Activated CD4-positive, alpha-beta T cell treated with anti-CD3 and anti-CD28 coated beads for 36 hours (primary cell): ENCODE measurements around the gene GTSF1L. TPM values are rescaled to one million over a fixed set of nuclear protein-coding genes. Genes with fewer than 3 reads are reported as not detected.

Experiments
- ATAC-seq: fragments of 200-7000 bp; cut with Tn5 transposase; one replicate; pipeline ENCODE4 v1.10.0; 2021; ENCODE audit warnings: mild to moderate bottlenecking, moderate library complexity
- CTCF ChIA-PET: fragments of 350-600 bp; sonication (Branson Sonifier 250); formaldehyde crosslinking; loops from one replicate; lab custom pipeline; 2021; ENCODE audit warnings: antibody characterized with exemption; lab: Charles Lee
- POLR2A ChIA-PET: fragments of 350-600 bp; sonication (Branson Sonifier 250); formaldehyde crosslinking; loops from one replicate; lab custom pipeline; 2021; ENCODE audit warnings: antibody characterized with exemption, inconsistent platforms; lab: Charles Lee
- DNase-seq: peaks from one replicate; pipeline ENCODE4 v3.0.0-alpha.2; 2020
- H3K27ac Mint-ChIP-seq: one replicate; pipeline ENCODE4 v1.8.0; 2021; ENCODE audit warnings: mixed read lengths
- H3K27me3 Mint-ChIP-seq: one replicate; pipeline ENCODE4 v1.8.0; 2021; ENCODE audit warnings: mixed read lengths
- H3K36me3 Mint-ChIP-seq: one replicate; pipeline ENCODE4 v1.8.0; 2021; ENCODE audit warnings: low read depth, mixed read lengths
- H3K4me1 Mint-ChIP-seq: one replicate; pipeline ENCODE4 v1.8.0; 2021; ENCODE audit warnings: mixed read lengths
- H3K4me3 Mint-ChIP-seq: one replicate; pipeline ENCODE4 v1.8.0; 2021; ENCODE audit warnings: mild to moderate bottlenecking, moderate library complexity, mixed read lengths
- H3K9me3 Mint-ChIP-seq: one replicate; pipeline ENCODE4 v1.8.0; 2021; ENCODE audit warnings: low read depth, mixed read lengths
- intact Hi-C, 2 experiments: fragments of 100-400 bp; cut with DNase I in 1 of 2; cut with micrococcal nuclease in 1 of 2; formaldehyde crosslinking; loops; one replicate each; pipeline versions ENCODE4 v1.14.2 to v1.15.1; 2022 to 2024; cut with DNase I, micrococcal nuclease
- total RNA-seq, 2 experiments: library from RNA; stranded (reverse); gene quantifications; one replicate each; pipeline ENCODE4 v1.2.3, GENCODE V29; 2021

GTSF1L gene
- under 1 TPM in 1 of 2 experiments, not detected in 1; 0.23 TPM for total RNA-seq

GRCh38 chr20:43726811-43727338 is at the start of gene GTSF1L:
Gene GTSF1L (minus strand): TSS chr20:43727002. CDS start chr20:43726694, 308 bp downstream.
- ChIA-PET POLR2A (interaction anchor here (0.5 kb wide), 1 partner anchor 153 kb away, joined by 5 read pairs; no protein-coding TSS in a partner anchor), CTCF (no interaction called here)
- H3K36me3 Mint-ChIP-seq: no peaks in the 10 kb centered on the region
- peaks cover 36% of the 10 kb centered on the region for H3K4me1 Mint-ChIP-seq
- intact Hi-C loops: no loop called here
- no peak within 1 kb of the TSS for H3K27ac Mint-ChIP-seq
- no peak for ATAC-seq
- H3K9me3 Mint-ChIP-seq: peaks cover 3% of the 10 kb centered on the region
- H3K27me3 Mint-ChIP-seq: no peaks in the 10 kb centered on the region
- no peak within 1 kb of the TSS for H3K4me3 Mint-ChIP-seq
- DNase-seq: no peak

DNA sequence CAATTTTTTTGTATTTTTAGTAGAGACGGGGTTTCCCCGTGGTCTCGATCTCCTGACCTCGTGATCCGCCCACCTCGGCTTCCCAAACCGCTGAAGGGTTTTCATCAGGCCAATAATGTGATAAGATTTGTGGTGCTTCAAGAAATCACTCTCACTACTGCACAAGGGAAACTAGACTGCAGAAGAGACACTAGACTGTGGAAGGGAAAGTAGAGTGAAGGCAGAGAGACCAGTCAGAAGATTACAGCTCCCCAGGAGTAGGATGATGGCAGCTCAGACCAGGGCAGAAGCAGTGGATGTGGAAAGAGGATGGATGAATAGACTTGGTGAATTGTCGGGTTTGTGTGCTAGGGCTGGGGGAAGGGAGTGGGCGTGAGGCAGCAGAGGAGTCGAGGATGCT is 48.0 kb upstream of the GTSF1L start:
- ATAC-seq (peak; percentile 58), DNase-seq (peak; percentile 24)
- POLR2A ChIA-PET: no interaction called here
- peaks cover 3% of the 10 kb centered on the region for H3K4me1 Mint-ChIP-seq
- peaks cover 2% of the 10 kb centered on the region for H3K36me3 Mint-ChIP-seq
- no peak overlapping the region for H3K4me3 Mint-ChIP-seq
- peaks cover 15% of the 10 kb centered on the region for H3K27me3 Mint-ChIP-seq
- peaks cover 9% of the 10 kb centered on the region for H3K9me3 Mint-ChIP-seq
- H3K27ac Mint-ChIP-seq: no peak overlapping the region
- CTCF ChIA-PET: no interaction called here
- intact Hi-C loops: no loop called here

- ChIA-PET POLR2A (no interaction called here), CTCF (no interaction called here)
- Mint-ChIP-seq H3K27ac (no peak overlapping the region), H3K4me1 (peaks cover 3% of the 10 kb centered on the region), H3K36me3 (no peaks in the 10 kb centered on the region), H3K4me3 (no peak overlapping the region), H3K27me3 (peaks cover 22% of the 10 kb centered on the region), H3K9me3 (no peaks in the 10 kb centered on the region)
- DNase-seq (no peak), ATAC-seq (no peak)
- intact Hi-C loops: no loop called here
These were observed 44.8 kb upstream of the GTSF1L start for GRCh38 chr20:43771503-43772190.

GRCh38 chr20:43770342-43770741 is 43.5 kb upstream of the GTSF1L start:
- no peak overlapping the region for H3K27ac Mint-ChIP-seq
- POLR2A ChIA-PET: no interaction called here
- DNase-seq (no peak), ATAC-seq (no peak)
- H3K4me3 Mint-ChIP-seq: no peak overlapping the region
- no peaks in the 10 kb centered on the region for H3K36me3 Mint-ChIP-seq
- H3K27me3 Mint-ChIP-seq: peaks cover 22% of the 10 kb centered on the region
- H3K9me3 Mint-ChIP-seq: no peaks in the 10 kb centered on the region
- intact Hi-C loops: no loop called here
- peaks cover 3% of the 10 kb centered on the region for H3K4me1 Mint-ChIP-seq
- CTCF ChIA-PET: interaction anchor here (0.7 kb wide), 1 partner anchor 286 kb away, joined by 3 read pairs; no protein-coding TSS in a partner anchor

GRCh38 chr20:43767686-43768474 is 41.1 kb upstream of the GTSF1L start:
- CTCF ChIA-PET: interaction anchor here (0.7 kb wide), 1 partner anchor 19 kb away, joined by 4 read pairs; no protein-coding TSS in a partner anchor
- H3K4me1 Mint-ChIP-seq: no peaks in the 10 kb centered on the region
- H3K36me3 Mint-ChIP-seq: no peaks in the 10 kb centered on the region
- peaks cover 15% of the 10 kb centered on the region for H3K27me3 Mint-ChIP-seq
- H3K27ac Mint-ChIP-seq: no peak overlapping the region
- no peaks in the 10 kb centered on the region for H3K9me3 Mint-ChIP-seq
- no peak for DNase-seq
- POLR2A ChIA-PET: no interaction called here
- intact Hi-C loops: no loop called here
- H3K4me3 Mint-ChIP-seq: no peak overlapping the region
- no peak for ATAC-seq

- ATAC-seq (no peak), DNase-seq (no peak)
- H3K27me3 Mint-ChIP-seq: peaks cover 15% of the 10 kb centered on the region
- H3K4me1 Mint-ChIP-seq: no peaks in the 10 kb centered on the region
- no peaks in the 10 kb centered on the region for H3K9me3 Mint-ChIP-seq
- intact Hi-C loops: no loop called here
- no peak overlapping the region for H3K4me3 Mint-ChIP-seq
- H3K27ac Mint-ChIP-seq: no peak overlapping the region
- ChIA-PET CTCF (interaction anchor here (0.7 kb wide), 1 partner anchor 463 kb away, joined by 3 read pairs; no protein-coding TSS in a partner anchor), POLR2A (interaction anchor here (0.6 kb wide), 1 partner anchor 340 kb away, joined by 9 read pairs; no protein-coding TSS in a partner anchor)
- no peaks in the 10 kb centered on the region for H3K36me3 Mint-ChIP-seq
These were observed 40.1 kb upstream of the GTSF1L start for GRCh38 chr20:43766917-43767316.

DNA sequence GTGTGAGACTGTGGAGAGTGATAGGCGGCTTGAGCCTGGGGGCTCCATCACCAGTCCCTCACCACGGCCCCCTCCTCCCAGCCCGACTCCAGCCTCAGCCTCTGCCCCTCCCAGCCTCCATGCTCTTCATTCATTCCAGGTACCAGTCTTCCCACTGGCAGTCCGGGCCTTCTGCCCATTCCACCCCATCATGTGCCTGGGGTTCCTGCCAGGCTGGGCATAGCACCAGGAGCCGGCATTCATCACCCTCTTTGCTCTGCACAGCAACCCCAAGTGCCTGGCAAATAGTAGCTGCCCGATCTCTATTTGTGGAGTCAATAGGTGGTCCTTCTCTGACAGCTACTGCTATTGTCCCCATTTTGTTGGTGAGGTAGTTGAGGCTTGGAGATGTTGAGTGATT is 39.6 kb upstream of the GTSF1L start:
- H3K27ac Mint-ChIP-seq: no peak overlapping the region
- H3K9me3 Mint-ChIP-seq: no peaks in the 10 kb centered on the region
- CTCF ChIA-PET: interaction anchor here (0.6 to 0.7 kb wide), 3 partner anchors 191 to 801 kb away, joined by 3 read pairs; no protein-coding TSS in a partner anchor
- peaks cover 13% of the 10 kb centered on the region for H3K27me3 Mint-ChIP-seq
- H3K36me3 Mint-ChIP-seq: no peaks in the 10 kb centered on the region
- intact Hi-C loops: no loop called here
- ATAC-seq (no peak), DNase-seq (no peak)
- POLR2A ChIA-PET: interaction anchor here (0.6 kb wide), 1 partner anchor 341 kb away, joined by 9 read pairs; no protein-coding TSS in a partner anchor
- no peaks in the 10 kb centered on the region for H3K4me1 Mint-ChIP-seq
- no peak overlapping the region for H3K4me3 Mint-ChIP-seq

DNA sequence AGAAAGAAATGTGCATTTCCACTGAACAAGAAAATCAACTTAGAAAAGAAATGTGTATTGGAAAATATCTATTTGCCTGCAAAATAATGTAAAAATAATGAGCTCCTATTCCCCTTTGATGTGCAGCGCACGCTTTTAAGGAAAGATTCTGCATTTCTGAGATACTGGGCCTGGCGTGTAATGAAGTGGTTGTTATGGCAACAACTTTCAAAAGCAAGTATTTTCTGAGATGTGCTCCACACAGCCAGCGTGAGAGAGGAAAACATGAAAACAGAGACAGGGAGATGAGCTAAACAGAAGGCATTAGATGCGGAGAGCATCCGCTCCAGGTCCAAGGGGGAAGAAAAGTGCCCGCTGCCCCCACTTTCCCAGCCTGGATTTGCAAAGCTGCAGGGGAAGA is 39.1 kb upstream of the GTSF1L start:
- ATAC-seq: no peak
- DNase-seq: no peak
- no peak overlapping the region for H3K27ac Mint-ChIP-seq
- intact Hi-C loops: no loop called here
- peaks cover 12% of the 10 kb centered on the region for H3K27me3 Mint-ChIP-seq
- ChIA-PET POLR2A (no interaction called here), CTCF (interaction anchor here (0.6 kb wide), 2 partner anchors 190 to 801 kb away, joined by 3 read pairs; no protein-coding TSS in a partner anchor)
- no peaks in the 10 kb centered on the region for H3K9me3 Mint-ChIP-seq
- H3K4me1 Mint-ChIP-seq: no peaks in the 10 kb centered on the region
- H3K4me3 Mint-ChIP-seq: no peak overlapping the region
- H3K36me3 Mint-ChIP-seq: no peaks in the 10 kb centered on the region

DNA sequence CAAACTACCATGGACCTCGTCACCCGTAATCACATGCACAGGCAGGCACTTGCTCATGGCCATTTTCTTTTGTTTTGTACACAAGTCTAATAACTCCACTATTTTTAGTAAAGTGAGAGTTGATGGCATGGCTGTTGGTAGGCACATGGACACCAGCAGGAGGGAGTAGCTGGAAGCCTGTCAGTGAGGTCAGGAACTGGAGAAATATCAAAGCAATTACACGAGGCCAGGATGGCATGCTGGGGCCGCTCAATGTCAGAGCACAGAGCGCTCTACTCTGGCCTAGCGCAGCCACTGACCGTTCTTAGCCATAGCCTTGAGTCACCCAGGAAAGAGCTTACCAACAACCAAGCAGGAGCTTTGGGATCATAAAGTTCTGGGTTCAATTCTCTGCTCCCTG is 36.1 kb upstream of the GTSF1L start:
- H3K27ac Mint-ChIP-seq: no peak overlapping the region
- CTCF ChIA-PET: interaction anchor here (1.1 kb wide), 1 partner anchor 13 kb away, joined by 4 read pairs; no protein-coding TSS in a partner anchor

GRCh38 chr20:43761386-43762340 is 34.9 kb upstream of the GTSF1L start:
- intact Hi-C loops: no loop called here
- DNase-seq (no peak), ATAC-seq (no peak)
- ChIA-PET CTCF (interaction anchor here (0.6 to 1.1 kb wide), 3 partner anchors 12 to 698 kb away, joined by 3 to 4 read pairs (median 3); no protein-coding TSS in a partner anchor), POLR2A (interaction anchor here (0.7 kb wide), 1 partner anchor 658 kb away, joined by 3 read pairs; no protein-coding TSS in a partner anchor)
- Mint-ChIP-seq H3K4me1 (peaks cover 4% of the 10 kb centered on the region), H3K36me3 (no peaks in the 10 kb centered on the region), H3K27ac (no peak overlapping the region), H3K27me3 (no peaks in the 10 kb centered on the region), H3K9me3 (no peaks in the 10 kb centered on the region), H3K4me3 (no peak overlapping the region)

More for the DNA sequence above, 36.1 kb upstream of the GTSF1L start:
- DNase-seq: no peak
- intact Hi-C loops: no loop called here
- Mint-ChIP-seq H3K9me3 (no peaks in the 10 kb centered on the region), H3K36me3 (no peaks in the 10 kb centered on the region), H3K27me3 (peaks cover 5% of the 10 kb centered on the region), H3K4me1 (peaks cover 4% of the 10 kb centered on the region), H3K4me3 (no peak overlapping the region)
- POLR2A ChIA-PET: no interaction called here
- ATAC-seq: no peak
